ENCODE results near the gene TPX2.
A peak's percentile ranks its signal among the peaks of the same experiment; 100 is the strongest.
"Not testable (repeated sequence)": the region's sequence is repeated elsewhere in the genome, so short reads cannot be mapped to it uniquely, and the experiment has no call there.

Gene TPX2

DNA sequence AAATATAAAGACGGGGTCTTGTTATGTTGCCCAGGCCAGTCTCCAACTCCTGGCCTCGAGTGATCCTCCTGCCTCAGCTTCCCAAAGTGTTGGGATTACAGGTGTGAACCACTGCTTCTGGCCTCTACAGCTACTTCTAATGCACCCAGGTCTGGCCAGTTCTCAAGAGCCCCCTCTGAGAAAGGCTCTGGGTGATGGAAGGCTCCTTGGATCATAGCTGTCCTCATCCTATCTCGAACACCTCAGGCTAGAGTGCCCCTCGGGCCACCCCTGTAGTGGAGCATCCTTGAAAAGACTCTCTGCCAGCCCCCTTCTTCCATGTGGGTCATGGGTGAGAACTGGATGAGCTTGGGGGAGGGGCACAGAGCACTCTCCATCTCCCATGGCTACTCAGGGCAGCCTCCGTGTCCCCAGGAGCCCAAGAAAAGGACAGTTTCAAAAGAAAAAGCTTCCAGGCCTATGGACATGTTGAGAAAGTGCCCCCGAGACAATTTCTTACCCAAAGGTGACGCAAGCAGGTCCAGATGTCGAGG, 79.4 kb downstream of the TPX2 start:
- no peak for DNase-seq

DNA sequence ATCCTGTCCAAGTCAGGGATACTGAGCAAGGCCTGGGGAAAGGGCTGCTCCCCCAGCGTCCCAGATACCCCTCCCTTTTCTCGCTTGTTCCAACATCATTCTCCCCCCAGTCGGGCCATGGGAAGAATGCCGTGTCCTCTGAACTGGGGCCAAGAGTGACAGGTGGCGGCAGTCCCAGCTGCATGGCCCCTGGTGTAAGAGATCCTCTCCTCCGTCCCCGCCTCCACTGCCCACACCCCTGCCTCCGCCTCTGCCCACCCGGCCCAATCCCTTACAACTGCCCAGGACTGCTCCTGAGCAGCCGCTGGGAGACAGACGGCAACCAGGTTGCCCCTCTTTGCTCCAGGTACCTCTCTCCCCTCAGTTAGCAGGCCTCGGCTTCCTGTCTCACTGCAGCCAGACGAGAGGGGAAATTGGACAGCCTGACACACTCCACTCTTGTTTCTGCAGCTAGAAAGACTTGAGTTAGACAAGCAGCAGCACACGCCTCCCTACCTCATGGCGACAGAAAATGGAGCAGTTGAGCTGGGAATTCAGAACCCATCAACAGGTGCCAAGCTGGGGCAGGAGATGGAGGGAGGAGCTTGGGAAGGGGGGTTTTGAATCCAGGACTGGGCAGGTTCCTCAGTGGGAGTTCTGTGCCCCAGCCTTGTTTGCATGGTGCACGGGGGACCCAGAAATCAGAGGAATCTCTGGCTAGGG, 80.1 kb downstream of the TPX2 start, which contains the start of gene MYLK2:
TSS of gene MYLK2 (plus strand) at position 274 of the 702 bp plus-strand sequence. CDS start at position 499, 225 bp downstream.
- DNase-seq: no peak

DNA sequence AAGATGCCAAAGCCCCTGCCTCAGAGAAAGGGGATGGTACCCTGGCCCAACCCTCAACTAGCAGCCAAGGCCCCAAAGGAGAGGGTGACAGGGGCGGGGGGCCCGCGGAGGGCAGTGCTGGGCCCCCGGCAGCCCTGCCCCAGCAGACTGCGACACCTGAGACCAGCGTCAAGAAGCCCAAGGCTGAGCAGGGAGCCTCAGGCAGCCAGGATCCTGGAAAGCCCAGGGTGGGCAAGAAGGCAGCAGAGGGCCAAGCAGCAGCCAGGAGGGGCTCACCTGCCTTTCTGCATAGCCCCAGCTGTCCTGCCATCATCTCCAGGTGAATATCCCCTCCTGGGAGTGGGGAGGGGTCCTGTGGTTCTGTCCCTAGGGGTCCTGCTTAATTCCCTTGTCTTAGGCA, 81.1 kb downstream of the TPX2 start:
- DNase-seq: no peak

DNA sequence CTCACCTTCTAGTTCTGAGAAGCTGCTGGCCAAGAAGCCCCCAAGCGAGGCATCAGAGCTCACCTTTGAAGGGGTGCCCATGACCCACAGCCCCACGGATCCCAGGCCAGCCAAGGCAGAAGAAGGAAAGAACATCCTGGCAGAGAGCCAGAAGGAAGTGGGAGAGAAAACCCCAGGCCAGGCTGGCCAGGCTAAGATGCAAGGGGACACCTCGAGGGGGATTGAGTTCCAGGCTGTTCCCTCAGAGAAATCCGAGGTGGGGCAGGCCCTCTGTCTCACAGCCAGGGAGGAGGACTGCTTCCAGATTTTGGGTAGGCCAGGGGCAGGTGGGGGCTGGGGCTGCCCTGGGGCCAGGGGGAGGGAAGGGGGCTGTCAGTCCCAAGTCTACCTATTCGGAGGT, 82.3 kb downstream of the TPX2 start:
- DNase-seq: no peak

DNA sequence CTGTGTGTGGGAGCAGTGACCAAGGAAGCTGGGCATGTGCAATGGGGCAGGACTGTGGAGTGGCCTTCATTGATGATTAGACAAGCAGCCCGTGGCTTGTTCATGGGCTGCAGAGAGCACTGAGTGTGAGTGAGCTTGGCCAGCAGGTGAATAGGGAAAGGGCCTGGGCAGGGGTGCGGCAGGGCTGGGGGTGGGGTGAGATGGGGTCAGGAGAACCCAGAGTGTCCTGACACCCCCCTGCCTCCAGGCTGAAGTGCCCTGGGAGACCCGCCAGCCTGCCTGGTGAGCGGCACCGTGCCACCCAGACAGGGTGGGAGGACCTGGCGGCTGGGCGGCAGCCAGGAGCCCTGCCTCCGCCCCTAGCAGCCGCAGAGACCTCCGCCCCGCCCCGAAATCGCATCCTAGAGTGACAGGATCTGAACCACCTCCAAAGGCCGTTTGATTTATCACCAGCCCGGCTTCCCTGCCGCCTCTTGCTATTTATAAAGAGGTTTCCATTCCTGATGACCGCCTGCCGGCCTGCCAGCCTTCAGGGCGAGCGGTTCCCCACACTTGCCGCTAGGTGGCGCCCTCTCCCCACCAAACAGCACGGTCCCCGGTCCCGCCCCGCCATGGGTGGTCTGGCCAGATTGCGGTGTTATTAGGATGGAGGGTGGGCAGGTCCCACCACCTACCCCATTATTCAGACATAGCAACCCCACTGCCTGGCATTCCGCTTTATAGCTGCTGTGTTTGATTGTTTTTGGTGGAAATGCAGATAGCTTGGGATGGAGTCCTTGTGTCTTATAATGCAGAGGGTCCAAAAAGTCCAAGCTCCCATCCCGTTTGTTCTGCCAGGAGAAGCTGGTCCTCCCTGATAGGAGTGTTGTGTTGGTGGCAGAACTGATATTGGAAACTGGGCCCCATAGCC, 83.6 kb downstream of the TPX2 start:
- DNase-seq: peak; percentile 80

DNA sequence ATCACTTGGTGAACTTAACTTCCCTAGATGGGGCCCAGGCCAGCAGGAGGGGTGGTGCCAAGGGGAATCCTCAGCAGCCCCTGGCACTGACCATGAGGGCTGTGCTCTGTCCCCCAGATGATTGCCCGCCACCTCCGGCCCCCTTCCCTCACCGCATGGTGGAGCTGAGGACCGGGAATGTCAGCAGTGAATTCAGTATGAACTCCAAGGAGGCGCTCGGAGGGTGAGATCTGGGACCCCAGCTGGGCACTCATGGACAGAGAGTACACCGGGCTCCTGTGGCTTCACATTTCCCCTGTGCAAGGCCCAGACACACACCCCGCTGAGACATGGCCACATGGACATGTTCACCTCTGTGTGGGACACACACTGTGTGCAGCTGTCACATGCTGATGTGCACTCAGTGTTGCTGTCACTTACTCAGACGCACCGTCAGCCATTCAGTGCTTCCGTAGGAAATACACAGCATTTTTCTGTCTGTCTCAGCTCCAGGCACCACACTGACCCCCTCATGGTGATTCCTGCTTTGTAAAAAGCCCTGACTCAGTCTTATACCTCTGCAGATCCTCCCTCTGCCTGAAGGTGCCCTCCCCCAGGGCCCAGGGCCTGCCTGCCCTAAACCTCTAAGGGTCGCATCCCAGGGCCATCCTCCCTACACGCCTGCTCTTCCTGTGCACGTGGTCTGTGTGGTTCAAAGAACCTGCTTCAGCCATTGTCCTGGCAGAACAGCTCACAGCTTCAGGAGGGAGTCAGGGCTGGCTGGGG, 84.5 kb downstream of the TPX2 start:
- DNase-seq: no peak

DNA sequence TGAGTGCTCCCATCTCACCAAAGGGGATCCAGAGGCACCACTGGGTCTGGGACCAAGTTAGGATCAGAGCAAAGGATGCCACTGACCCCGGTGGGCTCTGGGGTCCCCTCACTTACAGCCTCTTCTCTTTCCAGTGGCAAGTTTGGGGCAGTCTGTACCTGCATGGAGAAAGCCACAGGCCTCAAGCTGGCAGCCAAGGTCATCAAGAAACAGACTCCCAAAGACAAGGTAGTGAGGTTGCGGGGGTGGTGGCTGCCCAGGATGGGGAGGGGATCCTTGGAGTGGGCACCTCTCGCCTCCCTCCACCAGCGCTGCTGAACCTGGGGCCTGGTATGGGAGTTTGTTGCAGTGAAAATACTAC, 85.0 kb downstream of the TPX2 start:
- no peak for DNase-seq

DNA sequence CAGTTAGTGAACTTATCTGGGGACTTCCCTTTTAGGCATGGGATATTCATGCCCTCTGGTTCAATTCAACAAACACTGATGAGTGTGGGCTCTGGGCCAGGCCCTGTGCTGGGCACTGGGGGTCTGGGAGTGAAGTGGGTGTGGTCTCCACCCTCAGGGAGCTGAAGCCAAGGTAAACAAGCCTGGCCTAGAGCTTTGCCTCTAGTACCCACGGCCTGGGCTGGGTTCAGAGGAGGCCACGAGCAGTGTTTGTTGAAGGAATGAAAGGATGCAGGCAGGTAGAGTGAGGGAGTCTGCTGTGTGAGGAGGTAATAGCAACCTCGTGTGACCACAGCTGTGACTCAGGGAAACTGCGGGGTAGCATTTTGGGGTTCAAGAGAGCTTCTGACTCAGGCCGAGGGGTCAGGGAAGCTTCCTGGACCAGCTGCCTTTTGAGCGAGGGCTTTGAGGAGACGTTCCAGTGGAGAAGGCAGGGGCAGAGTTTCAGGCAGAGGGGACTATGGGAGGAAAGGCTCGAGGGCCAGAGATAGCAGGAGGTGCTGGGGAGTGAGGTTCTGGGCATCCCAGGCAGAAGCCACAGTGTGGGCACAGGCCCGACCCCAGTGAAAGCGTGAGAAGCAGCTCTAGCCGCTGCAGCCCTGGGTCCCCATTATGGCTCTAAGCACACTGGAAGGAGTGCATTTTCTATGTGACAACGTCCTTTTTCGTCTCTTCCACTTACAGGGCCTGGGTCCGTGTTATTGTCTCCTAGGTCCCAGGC, 85.6 kb downstream of the TPX2 start:
- DNase-seq: no peak

DNA sequence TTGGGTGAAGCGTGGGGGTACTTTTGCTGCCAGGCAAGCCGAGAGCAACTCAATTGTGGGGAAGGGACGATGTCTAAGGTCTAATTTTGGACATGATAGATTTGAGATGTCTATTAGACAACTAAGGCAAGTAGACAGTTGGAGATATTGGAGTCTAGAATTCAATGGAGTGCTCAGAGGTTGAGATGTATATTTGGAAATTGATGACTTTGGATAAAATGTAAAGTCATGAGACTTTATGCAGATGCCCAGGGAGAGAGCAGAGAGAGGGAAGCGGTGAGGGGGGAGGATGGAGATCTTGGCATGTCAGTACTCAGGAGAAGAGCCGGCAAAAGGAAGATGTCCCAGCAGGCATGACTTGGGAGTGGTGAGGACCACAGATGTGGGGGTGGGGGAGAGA, 87.0 kb downstream of the TPX2 start:
- DNase-seq: no peak

DNA sequence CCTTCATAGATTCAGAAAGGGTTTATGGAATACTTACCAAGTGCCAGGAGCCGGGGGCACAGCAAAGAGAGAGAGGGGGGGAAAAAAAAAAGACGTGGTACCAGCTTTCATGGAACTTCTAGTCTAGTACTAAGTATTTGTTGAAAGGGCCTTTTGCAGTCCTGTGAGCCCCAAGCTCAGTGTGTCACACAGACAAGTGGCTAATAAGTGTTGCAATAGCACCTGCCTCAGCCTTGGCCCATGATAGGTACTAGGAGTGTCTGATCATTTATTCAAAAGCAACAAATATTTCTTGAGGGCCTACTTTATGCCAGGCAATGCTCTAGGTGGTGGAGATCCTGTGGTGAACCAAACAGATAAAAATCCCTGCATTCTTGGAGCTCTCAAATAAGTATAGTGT, 88.0 kb downstream of the TPX2 start:
- no peak for DNase-seq

DNA sequence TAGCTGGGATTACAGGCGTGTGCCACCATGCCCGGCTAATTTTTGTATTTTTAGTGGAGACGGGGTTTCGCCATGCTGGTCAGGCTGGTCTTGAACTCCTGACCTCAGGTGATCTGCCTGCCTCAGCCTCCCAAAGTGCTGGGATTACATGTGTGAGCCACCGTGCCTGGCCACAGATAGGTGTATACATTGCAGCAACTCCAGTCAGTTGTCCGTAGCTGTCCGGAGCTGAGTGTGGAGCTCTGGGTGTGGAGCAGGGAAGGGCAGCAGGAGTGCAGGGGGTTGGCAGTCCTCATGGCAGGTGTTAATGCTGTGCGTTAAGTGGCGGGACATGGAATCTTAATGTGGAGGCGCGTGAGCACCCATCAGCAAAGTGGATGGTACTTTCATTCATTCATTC, 88.9 kb downstream of the TPX2 start:
- DNase-seq: not testable (repeated sequence)

DNA sequence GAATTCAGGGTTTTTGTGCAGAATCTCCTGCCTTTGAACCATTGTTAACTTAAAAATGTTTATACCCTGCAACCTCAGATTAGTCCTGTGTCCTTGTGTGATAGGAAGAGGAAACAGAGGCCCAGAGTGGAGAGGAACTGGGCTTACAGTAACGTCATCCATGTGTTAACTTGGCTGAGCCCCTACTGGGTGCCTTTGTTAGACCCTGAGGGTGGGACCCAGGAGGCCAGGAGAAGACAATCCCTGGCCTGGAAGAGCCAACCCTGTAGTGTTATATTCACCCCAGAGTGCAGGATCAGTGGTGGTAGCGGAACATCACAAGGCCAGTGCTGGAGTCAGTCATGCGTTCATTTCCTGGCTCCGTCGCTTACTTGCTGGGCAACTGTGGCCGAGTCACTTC, 90.6 kb downstream of the TPX2 start:
- DNase-seq: no peak

DNA sequence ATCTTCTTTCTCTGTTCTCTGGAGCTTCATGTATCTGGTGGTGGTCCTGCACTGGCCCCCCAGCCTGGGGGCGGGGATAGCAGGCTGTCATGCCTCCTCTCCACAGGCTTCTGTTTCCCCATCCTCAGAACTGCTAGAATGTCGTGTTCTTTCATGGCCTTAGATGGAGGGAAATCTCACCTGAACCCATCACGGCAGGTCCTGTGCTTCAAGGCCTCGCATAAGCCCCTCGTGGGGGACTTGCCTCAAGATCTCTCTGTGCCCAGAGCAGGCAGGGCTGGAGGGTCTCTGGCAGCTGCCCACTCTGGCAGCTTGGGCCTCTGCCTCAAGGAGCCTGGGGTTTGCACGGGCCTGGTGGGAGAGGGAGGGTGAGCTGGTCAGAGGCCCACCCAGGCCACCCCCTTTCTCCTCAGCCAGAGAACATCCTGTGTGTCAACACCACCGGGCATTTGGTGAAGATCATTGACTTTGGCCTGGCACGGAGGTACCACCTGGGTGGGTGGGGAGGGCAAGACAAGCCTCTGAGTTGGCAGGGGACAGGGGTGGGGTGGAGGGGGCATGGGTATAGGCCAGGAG, 91.4 kb downstream of the TPX2 start:
- DNase-seq: no peak

DNA sequence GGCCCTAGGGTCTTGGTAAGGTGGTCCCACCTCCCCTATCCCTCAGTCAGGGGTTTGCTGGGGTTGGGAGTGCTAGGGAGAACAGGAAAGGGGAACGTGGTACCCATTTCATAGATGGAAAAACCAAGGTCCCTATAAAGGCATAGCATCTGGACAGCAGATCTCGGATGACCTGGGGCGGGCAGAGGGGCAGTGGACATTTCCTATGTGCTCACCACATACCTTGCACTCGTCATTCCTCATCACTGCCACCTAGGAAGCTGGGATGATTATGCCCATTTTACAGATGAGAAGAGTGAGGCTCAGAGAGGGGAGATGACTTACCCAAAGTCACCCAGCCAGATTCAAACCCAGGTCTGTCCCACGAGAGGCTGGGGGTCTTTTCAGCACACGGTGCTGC, 92.1 kb downstream of the TPX2 start:
- DNase-seq: no peak

DNA sequence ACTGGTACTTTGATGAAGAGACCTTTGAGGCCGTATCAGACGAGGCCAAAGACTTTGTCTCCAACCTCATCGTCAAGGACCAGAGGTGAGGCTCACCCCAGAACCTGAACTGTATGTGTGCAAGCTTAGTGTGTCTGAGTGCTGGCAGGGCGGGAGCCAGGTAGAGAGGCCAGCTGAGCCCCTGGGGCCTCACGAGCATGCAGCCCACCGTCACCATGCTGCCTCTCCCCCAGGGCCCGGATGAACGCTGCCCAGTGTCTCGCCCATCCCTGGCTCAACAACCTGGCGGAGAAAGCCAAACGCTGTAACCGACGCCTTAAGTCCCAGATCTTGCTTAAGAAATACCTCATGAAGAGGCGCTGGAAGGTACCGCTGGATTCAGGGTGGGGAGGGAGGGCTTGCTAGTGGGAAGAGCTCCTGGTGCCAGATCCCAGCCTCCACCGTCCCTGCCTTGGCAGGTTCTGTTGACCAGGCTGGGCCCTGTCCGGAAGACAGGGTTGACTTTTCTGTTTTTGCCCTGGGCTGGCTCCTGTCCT, 92.7 kb downstream of the TPX2 start:
- no peak for DNase-seq

DNA sequence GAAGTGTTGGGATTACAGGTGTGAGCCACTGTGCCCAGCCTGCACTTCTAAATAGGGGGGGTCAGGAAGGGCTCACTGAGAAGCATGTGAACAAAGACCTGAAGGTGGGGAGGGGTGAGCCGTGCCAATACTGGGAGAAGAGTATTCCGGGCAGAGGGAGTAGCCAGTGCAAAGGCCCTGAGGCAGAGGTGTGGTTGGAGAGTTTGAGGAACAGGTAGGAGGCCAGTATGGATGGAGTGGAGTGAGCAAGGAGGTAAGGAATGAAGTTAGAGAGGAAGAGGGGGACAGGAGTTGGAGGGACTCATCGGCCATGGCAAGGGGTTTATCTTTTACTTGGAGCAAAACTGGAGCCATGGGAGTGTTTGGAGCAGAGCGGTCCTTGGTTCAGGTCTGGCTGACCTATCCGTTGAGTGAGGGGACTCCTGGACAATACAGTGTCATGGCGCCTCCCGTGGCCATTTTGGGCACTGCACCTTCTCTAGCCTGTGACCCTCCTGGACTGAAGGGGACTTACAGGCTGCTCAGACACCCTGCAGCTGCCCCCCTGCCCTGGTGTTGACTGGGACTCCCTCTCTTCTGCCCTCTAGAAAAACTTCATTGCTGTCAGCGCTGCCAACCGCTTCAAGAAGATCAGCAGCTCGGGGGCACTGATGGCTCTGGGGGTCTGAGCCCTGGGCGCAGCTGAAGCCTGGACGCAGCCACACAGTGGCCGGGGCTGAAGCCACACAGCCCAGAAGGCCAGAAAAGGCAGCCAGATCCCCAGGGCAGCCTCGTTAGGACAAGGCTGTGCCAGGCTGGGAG, 94.2 kb downstream of the TPX2 start:
- DNase-seq: peak; percentile 69

DNA sequence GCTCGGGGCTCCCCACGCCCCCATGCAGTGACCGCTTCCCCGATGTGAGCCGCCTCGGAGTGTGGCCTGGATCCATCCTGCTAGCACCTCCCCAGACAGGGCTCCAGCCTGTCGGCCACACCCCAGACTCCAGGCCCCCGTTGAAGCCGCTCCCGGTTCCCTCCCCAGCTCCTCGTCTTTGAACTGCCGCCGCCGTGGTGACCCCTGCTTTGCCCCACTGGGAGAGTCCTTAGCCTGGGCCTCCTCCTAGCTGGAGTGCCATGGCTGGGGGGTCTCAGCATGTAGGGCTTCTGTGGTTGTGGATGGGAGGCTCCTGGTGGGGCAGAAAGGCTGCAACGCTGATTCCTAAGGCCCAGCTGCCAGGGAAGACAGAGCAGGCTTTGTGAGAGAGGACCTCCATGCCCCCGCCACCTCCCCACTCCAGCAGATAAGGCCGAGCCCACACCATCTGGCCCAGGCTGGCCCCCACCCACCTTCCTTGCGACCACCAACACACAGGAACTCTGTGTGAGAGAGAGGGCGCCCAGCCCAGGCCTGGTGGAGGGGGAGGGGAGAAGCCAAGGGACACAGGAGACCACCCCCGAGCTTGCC, 94.9 kb downstream of the TPX2 start:
- no peak for DNase-seq

DNA sequence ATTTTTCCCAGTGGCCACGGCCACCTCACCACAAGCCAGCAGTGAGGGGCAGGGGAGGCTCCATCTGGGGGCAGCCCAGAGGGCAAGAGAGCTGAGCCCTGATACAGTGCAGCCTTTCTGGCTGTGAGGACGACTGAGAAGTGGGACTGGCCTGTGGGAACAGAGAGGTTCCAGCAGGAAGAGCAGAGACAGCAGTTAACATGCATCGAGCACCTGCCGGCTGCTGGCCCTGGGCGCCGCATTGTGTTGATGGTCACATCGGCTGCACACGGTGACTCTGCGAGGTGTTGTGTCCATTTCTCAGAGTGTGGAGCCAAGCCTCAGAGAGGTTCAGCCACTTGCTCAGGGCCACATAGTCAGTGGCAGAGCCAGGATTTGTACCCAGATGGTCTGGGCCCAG, 96.5 kb downstream of the TPX2 start:
- no peak for DNase-seq

DNA sequence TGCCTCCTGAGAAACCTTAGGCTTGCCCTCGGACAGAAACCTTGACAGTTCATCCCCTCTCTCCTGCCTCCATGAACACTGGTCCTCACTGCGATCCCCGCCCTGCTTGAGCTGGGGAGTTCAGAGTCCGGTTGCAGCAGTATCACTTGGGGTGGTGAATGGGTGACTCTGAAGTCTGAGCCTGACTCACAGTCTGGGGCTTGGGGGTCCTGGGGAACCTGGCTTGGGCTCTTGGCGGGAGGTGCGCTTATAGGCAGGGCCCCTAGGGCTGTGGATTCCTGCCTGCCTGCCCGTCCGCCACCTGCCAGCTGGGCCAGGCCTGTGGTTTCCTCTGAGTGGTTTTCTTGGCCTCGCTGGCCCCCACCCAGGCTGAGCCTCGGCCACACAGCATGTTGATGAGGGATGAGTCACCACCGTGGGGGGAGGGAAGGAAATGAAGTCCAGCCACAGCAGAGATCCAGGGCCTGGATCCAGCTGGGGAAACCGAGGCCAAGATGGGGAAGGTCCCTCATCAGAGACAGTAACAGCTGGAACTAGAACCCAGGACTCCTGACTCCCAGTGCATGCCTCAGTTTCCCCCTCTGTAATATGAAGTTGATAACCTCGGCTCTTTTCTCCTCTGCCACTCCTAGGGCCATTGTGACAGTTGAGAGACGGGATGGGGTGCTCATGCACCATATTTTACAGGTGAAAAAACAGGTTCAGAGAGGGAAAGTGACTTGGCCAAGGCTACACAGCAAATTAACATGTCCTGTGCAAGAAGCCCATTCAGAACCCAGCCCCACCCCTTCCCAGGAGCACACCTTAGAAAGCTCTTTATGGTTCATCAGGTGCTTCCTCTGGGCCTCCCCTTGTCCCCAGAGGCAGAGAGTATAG, 97.1 kb downstream of the TPX2 start:
- peak; percentile 59 for DNase-seq
